ENCODE measurements around the gene CDX2. TPM values are rescaled to one million over a fixed set of nuclear protein-coding genes. Genes with fewer than 3 reads are reported as not detected.

CDX2 gene
- total and polyA plus RNA-seq, 9 of the 15 experiments (the other 6 are each of a cell fraction or from before 2014, with no cell fraction given) = 0.04 TPM; not detected in 8

DNA sequence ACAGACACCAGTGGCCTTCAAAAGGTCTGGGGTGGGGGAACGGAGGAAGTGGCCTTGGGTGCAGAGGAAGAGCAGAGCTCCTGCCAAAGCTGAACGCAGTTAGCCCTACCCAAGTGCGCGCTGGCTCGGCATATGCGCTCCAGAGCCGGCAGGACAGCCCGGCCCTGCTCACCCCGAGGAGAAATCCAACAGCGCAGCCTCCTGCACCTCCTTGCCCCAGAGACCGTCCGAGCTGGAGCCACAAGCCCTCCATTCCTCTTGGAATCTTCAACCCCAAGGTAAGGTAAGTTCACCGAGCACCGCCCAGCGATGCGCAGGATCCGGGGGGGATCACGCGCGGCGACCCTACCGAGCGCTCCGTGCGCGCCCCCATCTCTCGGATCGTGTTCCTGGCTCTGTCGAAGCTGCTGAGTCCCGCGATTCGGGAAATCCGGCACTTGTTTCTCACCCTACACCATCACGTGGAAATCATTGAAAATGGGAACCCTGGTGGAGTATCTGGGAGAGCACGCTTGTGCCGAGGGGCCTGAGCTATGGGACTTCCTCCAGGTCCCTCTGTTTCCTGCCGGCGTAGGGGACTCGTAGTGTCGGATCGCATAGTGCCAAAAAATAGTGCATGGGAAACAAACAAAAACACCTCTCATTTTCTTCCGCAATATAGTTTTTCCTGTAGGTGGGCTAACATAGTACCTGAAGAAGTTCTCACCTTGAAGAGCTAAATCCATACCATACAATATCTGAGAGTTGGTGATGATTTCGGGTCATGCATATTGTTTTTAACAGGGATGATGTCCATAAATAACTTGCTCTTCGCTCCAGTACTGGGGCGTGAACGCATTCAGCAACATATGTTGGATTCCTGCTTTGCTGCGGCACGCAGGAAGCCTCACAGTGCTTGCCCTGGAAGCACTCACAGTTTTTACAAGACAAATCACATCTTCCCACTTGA lies 40.0 kb downstream of the CDX2 start:
- no TSS peak for BruUV-seq (replicated peaks)
- Histone ChIP-seq H4K20me1 (replicated peaks; ENCODE audit: control insufficient read depth, insufficient read depth, low read length) (no peaks in the 10 kb centered on the region), H3K9ac (ENCODE audit: insufficient read depth in 1 of 2, low read depth in 2 of 2, low read length in 2 of 2) (no peak overlapping the region), H3K4me1 (replicated peaks in 1 of 2; ENCODE audit: control insufficient read depth in 2 of 2, insufficient read depth in 2 of 2, low read length in 2 of 2) (no peaks in the 10 kb centered on the region), H3K27ac (ENCODE audit: extremely low read depth, low read depth, low read length) (no peak overlapping the region), H3K4me3 (no peak overlapping the region), H3K27me3 (ENCODE audit: control insufficient read depth in 2 of 2, insufficient read depth in 2 of 2, low read length in 2 of 2) (peaks cover 2 to 31% of the 10 kb centered on the region in 2 experiments; a peak in 4 of 5 replicates), H3K36me3 (ENCODE audit: control insufficient read depth, insufficient read depth, low read length) (no peaks in the 10 kb centered on the region), H3K4me2 (ENCODE audit: insufficient read depth, low read length) (no peak overlapping the region), H2AFZ (ENCODE audit: low read depth, low read length) (no peak overlapping the region), H3K9me1 (ENCODE audit: control insufficient read depth, insufficient read depth, low read length) (no peaks in the 10 kb centered on the region), H3K79me2 (ENCODE audit: control insufficient read depth, insufficient read depth, low read length) (no peaks in the 10 kb centered on the region), H3K9me3 (replicated peaks; ENCODE audit: control insufficient read depth, insufficient read depth, low read depth, low read length) (no peaks in the 10 kb centered on the region)
- DNase-seq (ENCODE audit: extremely low read depth in 1 of 4, low spot score in 3 of 4) (no peak), ATAC-seq (no peak), FAIRE-seq (no peak)
- TF ChIP-seq CTBP1 (IDR thresholded peaks at IDR 0.05; ENCODE audit: borderline replicate concordance) (no peak), ATF1 (CRISPR knock-in tag; IDR thresholded peaks at IDR 0.05) (no peak), ATF1 (tag; IDR thresholded peaks at IDR 0.05) (no peak), ZNF263 (CRISPR knock-in tag; IDR thresholded peaks at IDR 0.05; ENCODE audit: borderline replicate concordance) (no peak), ADNP (tag; IDR thresholded peaks at IDR 0.05) (no peak), SMAD3 (CRISPR knock-in tag; conservative IDR thresholded peaks at IDR 0.05) (no peak), ARID4B (CRISPR knock-in tag; IDR thresholded peaks at IDR 0.05) (no peak), ZFP1 (CRISPR knock-in tag; IDR thresholded peaks at IDR 0.05) (no peak), ZNF232 (CRISPR knock-in tag; IDR thresholded peaks at IDR 0.05) (no peak), SMAD1 (IDR thresholded peaks at IDR 0.05; ENCODE audit: low read depth, low read length, partially characterized antibody) (no peak)
- intact Hi-C loops (cut with micrococcal nuclease) (no loop called here), in situ Hi-C loops (cut with MboI) (no loop called here)
- POLR2A ChIA-PET = no interaction called here
- WGBS (ENCODE audit: insufficient coverage, low coverage, missing lambda C conversion rate) = 2% methylated on average over 37 of the region's 48 CpGs
- CTCF ChIA-PET (ENCODE audit: low intra/inter-chr PET ratio) = no interaction called here

Measured in K562 (cell line).